SHP77 treated with DMSO at 0.1 percent for 48 hours (cell line): ENCODE data around the gene AGAP1.
A peak's percentile ranks its signal among the peaks of the same experiment; 100 is the strongest.

Experiments
- DNase-seq: peaks from one replicate; lab custom pipeline; 2025; lab: John Stamatoyannopoulos, UW

The AGAP1 gene

DNA sequence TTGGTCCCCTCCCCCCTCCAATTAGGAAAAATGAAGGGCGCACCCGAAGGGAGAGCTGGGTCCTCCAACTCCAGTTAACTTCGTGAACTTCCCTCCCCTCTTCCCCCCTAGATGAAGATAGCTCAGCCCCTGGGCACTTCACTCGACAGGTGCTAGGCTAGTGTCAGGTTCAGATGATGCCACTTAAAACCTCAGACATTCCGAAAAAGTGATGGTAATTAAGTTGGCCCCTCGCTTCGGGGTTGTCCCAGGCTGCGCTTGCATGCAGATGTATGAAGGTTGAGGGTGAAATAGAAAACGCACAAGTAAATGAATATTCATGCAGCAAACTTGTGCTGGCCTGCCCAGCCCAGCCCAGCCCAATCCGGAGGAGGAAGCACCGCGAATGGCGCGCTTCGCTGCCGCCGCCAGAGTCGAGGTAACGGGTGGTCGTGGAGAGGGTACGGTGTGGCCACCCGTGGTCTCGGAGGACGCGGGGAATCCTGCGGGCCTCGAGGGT lies 677.4 kb downstream of the AGAP1 start:
- DNase-seq = no peak

DNA sequence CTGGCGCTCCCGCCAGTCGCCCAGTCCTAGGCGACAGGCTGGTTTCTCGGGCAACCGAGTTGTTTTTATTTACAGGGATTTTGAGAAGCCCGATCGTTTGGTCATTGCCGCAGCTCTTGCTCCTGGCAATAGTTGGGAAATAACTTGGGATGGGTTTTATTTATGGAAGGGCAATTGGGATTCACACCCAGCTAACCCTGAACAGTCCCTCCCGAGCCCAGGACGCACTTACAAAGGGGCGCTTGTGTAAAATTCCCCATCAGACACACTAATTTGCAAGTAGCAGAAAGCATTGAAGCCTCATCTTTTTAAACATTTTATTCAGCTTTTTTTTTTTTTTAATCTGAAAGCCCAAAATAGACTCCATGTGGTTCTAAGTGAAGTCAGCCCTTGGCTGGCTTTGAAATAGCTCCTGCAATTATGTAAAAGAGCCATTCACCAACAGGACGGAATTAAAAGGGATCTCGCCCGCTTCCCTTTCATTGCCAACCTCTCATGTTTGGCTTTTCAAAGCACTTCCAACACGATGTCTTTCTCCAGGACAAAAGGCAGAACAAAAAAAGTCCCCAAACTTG lies 677.9 kb downstream of the AGAP1 start:
- no peak for DNase-seq

DNA sequence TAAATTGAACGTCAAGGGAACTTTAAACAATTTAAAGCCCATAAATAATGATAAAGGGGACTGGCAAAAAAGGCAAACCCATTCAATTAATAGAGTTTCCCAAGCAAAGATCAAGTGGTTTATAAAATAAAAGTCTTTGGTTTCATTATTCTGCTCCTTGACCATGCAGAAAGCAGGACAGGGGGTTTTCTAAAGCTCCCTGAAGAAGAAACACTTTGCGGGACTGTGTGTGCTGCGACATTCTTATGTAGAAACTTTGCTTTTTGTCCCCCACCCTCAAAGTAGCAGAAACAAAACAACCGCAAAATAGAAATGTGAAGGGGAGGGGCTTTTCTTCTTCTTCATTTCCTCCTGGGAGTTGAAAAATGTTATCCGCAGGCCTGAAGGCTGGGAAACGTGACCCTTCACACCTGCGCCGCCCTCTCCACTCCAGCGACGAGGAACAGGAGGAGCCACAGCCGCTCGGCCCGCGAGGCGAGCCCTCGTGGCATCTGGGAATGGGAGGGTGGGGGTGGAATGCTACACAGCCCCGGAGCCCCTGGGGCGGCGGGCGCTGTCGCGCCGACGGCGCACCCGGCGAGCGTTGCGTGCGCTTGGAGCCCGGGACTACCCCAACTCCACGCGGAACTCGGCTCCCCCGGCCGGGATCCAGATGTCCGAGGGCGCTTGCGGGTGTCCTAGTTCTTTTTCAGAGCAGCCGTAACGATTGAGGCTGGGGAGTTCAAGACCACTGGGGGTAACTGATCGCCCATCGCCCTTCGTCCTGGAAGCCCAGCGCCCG lies 678.6 kb downstream of the AGAP1 start:
- DNase-seq = no peak

DNA sequence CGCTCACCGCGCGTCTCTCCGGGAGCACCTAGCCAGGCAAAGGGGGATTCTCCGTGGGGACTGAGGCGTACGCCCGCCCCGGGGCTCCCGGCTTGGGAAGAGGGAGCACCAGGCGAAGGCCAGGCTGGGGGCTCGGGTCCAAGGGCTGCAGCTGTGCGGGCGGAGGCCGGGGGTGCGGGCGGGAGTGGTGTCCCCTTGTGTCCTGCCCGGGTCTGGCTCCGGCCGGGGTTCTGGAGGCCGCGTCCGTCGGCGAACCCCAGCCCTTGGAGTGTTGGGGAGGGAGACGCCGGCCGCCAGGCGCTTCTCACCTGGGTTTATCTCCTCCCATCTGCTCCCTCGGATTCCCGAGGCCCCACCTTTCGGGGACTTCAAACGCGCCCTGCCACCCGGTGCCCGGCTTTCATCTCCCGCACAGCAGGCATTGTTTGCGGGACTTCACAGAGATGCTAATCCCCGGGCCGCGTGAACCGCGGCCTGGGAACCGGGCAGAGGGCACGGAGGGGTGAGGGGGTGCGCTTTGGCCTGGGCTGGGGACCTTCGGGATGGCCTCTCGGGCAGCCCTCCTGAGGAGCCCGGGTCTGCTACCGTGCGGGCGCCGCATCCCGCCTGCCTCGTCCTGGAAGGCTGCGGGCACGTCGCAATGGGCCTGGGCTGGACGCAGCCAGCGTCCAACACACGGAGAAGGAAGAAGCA lies 679.3 kb downstream of the AGAP1 start:
- DNase-seq = no peak

DNA sequence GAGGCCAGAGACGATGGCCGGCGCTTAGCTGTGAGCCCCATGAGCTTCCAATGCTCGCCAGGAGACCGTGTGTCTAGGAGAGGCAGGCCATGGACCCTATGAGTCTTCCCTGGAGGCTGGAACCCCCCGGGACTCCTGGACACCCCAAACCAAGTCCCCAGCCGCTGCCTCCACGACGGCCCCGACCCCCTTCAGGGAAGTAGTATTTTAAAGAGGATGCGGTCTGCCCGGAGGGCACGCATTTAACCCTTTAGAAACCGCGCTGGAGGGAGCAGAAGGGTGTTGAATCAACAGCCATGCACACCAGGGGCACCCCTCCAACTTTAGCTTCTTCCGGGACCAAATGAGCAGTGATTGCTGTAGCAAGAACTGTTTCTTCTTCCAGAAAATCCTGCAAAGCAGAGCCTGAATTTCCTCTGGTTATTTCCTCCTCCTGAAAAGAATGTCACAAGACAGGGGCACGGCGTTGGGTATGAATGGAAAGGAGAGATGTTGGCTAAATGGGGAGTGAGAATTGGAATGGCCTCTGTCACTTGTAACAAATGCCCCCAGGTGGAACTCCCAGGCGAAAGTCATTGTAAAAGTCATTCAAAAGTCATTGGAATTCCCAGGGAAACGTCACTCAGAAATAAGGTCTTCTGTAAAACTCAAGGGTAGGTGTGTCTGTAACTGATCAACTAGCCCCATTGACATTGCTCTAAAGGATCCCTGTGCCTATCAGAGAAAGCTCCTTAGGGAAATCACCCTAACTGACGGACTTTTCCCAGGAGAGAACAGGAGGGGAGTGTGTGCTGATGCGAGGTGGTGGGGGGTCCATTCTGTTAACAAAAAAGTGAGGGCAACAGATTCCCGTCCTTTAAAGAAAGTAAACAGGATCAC lies 680.1 kb downstream of the AGAP1 start:
- no peak for DNase-seq

DNA sequence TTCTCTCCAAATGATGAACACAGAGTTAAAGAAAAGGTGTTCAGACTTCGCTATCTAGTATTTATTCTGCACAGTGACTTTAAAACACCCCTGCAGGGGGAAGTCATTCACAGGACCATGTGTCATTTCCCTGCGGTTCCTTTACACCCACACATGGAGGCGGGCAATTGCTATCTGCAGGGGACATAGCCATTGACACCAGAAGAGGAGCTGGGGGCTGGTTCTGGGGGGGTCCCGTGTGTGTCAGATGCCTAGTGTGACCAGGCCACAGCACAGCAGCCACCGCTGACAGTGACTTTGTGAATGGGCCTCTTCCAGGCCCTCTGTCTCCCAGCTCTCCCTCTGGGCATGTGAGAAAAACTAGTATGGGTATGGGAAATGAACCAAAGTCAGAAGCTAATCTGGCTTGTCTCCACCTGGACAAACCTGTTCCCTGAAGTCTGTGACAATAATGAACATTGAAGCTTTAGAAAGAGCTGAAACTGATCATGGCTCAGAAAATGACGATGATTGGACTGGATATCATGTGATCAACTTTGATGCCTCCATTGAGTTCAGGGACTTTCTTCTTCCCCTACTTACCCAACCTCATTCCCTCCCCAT lies 681.8 kb downstream of the AGAP1 start:
- no peak for DNase-seq

DNA sequence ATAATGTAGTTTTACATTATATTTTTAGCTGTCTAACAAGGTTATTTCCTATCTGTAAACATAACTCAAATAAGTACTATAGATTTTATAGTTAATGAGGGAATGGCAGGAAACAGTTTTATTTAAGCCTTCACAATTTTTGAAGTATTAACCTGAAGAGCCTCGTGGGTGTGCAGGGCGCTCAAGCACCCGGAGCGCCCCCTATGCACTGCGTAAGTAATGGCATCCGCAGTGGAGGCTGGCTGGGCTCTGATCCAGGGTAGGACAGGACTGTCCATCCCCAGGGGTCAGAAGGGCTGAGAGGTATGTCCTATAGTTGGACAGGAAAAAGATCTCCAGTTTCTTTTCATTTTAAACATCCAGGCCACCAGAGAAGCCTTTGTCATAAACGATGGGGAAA lies 682.6 kb downstream of the AGAP1 start:
- no peak for DNase-seq

DNA sequence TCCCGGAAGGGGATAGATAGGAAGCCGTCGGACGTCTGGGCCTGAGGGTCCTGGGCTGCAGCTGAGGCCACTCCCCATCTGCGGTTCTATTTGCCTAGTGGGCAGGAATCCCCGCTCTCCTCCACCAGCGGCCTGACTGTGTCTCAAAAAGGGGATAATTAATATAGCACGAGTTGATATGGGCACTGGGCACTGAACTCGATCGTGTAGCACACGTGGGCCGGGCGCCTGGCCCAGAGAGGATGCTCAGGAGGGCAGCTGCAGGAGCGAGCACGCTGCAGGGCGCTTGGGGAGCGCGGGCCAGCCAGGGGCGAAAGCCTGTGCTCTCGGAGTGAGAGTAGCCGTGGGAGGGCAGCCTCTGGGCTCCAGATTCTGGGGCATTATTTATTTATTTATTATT lies 683.1 kb downstream of the AGAP1 start:
- DNase-seq = no peak

DNA sequence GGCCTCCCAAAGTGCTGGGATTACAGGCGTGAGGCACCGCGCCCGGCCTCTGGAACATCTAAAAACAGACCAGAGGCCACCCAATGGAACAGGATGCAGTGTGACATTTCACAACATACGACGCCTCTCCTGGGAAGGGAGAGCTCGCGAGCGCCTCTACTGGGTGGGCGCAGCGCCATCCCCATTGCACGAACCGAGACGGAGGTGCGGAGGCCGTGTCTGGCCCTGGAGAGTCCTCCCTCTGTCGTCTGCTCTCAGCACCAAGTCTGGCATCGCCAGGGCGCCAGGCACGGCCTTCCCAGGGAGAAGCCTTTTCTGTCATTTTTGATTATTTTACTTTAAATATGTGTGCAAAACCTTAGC lies 683.7 kb downstream of the AGAP1 start:
- no peak for DNase-seq

DNA sequence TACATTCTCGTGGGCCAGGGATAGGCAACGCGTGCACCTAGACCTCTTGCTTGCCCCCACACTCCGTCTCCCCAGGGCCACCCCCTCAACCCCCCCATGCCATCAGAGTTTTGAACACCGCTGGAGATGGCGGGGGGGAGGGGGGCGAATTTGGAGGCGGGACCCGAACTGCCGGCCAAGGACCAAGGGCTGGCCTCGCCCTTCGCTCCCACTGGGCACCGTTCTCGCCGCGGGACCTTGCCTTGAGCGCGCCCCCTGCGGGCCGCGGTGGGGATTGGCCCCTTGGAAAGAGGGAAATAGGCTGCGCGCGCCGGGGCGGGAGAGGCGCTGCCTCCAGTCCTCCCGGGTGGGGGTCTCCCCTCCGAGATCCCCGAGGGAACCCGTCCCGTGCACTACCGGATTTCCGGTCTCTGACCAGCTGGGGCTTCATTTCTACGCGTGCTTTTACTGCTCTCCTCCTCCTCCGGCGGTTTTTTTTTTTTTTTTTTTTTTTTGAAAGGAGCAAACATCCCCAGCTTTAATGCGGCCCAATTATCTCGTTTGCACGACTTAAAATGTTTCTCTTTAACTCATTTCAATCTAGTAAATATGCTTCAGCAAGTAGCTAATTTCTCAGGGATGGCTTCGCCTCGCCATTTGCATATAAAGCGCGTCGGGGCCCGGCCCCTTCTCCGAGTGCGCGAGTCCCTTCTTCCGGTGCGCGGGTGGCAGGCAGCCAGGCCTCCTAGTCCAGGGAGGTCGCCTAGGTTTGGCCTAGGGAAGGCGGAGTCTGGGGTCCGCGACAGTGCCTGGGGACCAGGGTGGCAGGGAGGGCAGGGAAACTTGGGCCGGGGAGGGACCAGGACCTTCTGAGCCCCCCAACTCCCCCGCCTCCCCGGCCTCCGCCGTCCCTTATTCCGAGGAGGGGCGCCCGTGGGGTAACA lies 684.4 kb downstream of the AGAP1 start:
- no peak for DNase-seq

DNA sequence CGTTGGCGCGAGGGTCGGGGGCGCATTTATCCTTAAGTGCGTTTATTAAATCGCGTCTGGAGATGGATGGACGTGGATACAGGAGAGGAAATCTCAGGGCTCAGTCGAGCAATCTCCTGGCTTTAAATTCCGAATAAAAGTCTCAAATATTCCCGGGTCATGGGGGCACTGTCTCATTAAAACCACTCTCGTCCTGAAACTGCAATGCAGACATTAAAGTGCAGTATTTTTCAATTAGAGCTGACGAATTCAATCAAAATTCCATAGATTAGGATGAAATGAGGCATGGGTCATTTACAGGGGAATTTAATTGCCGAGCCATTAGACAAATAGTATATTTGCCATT lies 685.0 kb downstream of the AGAP1 start:
- no peak for DNase-seq

DNA sequence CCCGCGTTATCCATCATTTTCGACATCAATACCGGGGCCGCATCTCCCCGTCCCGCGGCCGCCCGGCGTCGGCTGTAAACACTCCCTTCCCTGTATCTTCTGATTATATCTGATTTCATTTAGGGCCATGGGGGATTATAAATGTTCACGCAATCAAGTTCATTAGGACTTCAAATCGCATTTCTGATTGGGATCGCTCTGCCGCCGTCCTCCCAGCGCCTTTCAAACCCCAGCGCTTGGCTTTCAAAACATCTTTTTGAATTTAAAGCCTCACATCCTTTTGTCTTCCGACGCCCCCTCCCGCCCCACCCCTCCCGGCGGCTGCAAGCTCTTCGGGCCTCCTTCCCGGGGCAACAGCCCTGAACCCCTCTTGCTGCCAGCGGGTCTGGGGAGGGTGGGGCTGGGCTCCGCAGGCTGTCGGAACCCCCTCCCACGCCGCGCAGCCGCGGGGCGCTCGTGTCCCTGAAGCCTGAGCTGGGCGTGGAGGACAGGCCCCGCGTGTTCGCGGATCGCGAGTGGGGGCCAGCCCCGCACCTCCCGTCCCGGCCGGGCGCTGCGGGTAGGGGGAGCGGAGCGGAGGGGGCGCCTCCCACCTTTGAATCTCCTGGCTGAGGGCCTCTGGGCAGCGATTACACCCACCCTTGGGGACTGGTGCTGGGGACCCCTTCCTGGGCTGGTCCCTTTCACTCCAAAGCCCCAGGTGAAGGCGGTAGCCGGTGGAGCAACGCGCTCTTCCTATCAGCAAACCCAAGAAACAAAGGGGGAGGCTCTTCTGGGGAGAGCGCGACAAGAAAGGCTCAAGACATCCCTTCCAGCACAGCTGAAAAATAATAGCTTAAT lies 685.6 kb downstream of the AGAP1 start:
- DNase-seq = no peak

DNA sequence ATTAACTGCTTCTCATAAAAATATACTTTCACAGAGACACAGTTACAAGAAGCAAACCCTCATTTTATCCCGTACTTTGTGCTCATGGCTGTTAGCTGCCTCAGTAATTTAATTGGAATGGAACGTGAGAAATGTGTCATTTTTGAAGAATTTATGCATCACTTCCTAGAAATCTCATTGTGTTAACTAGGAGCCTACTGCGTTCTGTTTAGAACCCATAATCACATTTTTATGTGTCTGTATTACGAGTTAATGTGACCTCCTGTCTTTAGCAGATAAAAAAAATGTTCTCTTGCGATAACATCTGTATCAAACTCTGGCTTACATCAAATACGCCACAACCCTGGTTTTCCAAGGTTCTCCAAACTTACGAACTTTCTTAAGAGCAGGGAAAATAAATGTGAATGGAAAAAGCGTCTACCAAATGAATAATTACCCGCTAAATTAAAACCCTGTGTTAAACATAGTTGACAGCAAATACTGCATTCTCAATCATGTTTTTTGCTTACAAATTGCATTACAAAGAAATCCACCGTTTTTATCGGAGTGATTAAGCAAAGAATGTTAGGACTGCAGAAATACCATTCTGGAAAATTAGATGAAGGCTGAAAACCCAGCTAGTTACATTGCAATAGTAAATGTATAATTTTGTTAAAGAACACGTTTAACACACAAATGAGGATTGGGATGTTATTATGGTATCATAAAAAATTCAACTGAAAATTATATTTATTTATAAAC lies 686.4 kb downstream of the AGAP1 start:
- no peak for DNase-seq

DNA sequence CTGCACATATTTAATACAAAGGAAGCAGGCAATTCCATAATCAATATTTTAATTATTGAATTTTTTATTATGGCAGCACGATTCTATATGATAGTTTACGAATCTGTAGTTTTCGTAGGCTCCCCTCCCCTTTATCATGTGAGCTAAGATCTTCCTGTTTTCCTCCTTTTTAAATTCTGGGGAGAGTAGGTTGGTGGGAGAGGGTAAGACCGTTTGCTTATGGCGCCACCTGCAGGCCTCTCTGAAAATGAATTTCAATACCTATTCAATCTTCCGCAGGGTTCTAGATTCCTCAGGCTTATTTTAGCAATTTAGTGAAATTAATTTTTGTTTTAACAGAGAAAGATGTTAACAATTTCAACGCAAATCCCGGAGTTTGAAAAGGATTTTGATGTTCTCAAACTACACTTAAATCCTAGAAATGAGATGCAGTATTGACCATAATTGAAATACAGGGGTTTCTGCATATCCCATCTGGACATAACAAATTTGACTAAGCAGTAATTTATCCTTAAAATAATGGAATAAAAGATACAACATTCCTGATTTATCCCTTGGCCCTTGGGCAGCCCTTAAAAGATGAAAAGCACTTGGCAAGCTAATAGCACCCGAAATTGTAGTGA lies 687.1 kb downstream of the AGAP1 start:
- DNase-seq = peak; percentile 53
